Measurements from ENCODE around the gene GPC1. TPM values are rescaled to one million over a fixed set of nuclear protein-coding genes. Genes with fewer than 3 reads are reported as not detected.

GPC1 gene
- polyA plus RNA-seq, 1 donor, result 16.3 TPM

- Histone ChIP-seq H3K36me3 (ENCODE audit: control insufficient read depth, insufficient read depth, low read length) (no peaks in the 10 kb centered on the region), H3K4me3 (ENCODE audit: low read length) (no peak overlapping the region), H3K27ac (ENCODE audit: low read length) (no peak overlapping the region), H3K27me3 (ENCODE audit: control insufficient read depth, insufficient read depth, low read length) (no peaks in the 10 kb centered on the region), H3K4me1 (ENCODE audit: control insufficient read depth, insufficient read depth, low read length) (no peaks in the 10 kb centered on the region), H3K9me3 (ENCODE audit: control insufficient read depth, low read depth, low read length) (no peaks in the 10 kb centered on the region)
- DNase-seq, result no peak
- WGBS (ENCODE audit: insufficient coverage, low lambda C conversion rate), result no CpG with 5 or more reads among the region's 18 CpGs
Measured at GRCh38 chr2:240404174-240404852, 31.1 kb upstream of the GPC1 start.

- no peak overlapping the region for H3K4me3 ChIP-seq (ENCODE audit: low read length)
- no peak for DNase-seq
- 90% methylated on average over 2 of the region's 15 CpGs for WGBS (ENCODE audit: insufficient coverage, low lambda C conversion rate)
Measured at GRCh38 chr2:240405133-240405532, 30.3 kb upstream of the GPC1 start.

GRCh38 chr2:240405684-240406313 lies 29.7 kb upstream of the GPC1 start:
- no peaks in the 10 kb centered on the region for H3K27me3 ChIP-seq (ENCODE audit: control insufficient read depth, insufficient read depth, low read length)
- no peak overlapping the region for H3K4me3 ChIP-seq (ENCODE audit: low read length)
- DNase-seq, result no peak
- no peaks in the 10 kb centered on the region for H3K9me3 ChIP-seq (ENCODE audit: control insufficient read depth, low read depth, low read length)
- no peaks in the 10 kb centered on the region for H3K4me1 ChIP-seq (ENCODE audit: control insufficient read depth, insufficient read depth, low read length)
- H3K36me3 ChIP-seq (ENCODE audit: control insufficient read depth, insufficient read depth, low read length), result no peaks in the 10 kb centered on the region
- WGBS (ENCODE audit: insufficient coverage, low lambda C conversion rate), result no CpG with 5 or more reads among the region's 9 CpGs
- no peak overlapping the region for H3K27ac ChIP-seq (ENCODE audit: low read length)

More at GRCh38 chr2:240405133-240405532, 30.3 kb upstream of the GPC1 start:
- Histone ChIP-seq H3K27me3 (ENCODE audit: control insufficient read depth, insufficient read depth, low read length) (no peaks in the 10 kb centered on the region), H3K4me1 (ENCODE audit: control insufficient read depth, insufficient read depth, low read length) (no peaks in the 10 kb centered on the region), H3K36me3 (ENCODE audit: control insufficient read depth, insufficient read depth, low read length) (no peaks in the 10 kb centered on the region), H3K9me3 (ENCODE audit: control insufficient read depth, low read depth, low read length) (no peaks in the 10 kb centered on the region), H3K27ac (ENCODE audit: low read length) (no peak overlapping the region)

- Histone ChIP-seq H3K27me3 (ENCODE audit: control insufficient read depth, insufficient read depth, low read length) (no peaks in the 10 kb centered on the region), H3K36me3 (ENCODE audit: control insufficient read depth, insufficient read depth, low read length) (no peaks in the 10 kb centered on the region), H3K4me3 (ENCODE audit: low read length) (no peak overlapping the region), H3K27ac (ENCODE audit: low read length) (no peak overlapping the region), H3K4me1 (ENCODE audit: control insufficient read depth, insufficient read depth, low read length) (no peaks in the 10 kb centered on the region), H3K9me3 (ENCODE audit: control insufficient read depth, low read depth, low read length) (no peaks in the 10 kb centered on the region)
- 73% methylated on average over 3 of the region's 9 CpGs for WGBS (ENCODE audit: insufficient coverage, low lambda C conversion rate)
- no peak for DNase-seq
Measured at GRCh38 chr2:240407090-240407489, 28.4 kb upstream of the GPC1 start.

GRCh38 chr2:240410004-240410403 lies 25.5 kb upstream of the GPC1 start:
- no peak for DNase-seq
- H3K4me1 ChIP-seq (ENCODE audit: control insufficient read depth, insufficient read depth, low read length), result no peaks in the 10 kb centered on the region
- H3K9me3 ChIP-seq (ENCODE audit: control insufficient read depth, low read depth, low read length), result no peaks in the 10 kb centered on the region
- H3K27me3 ChIP-seq (ENCODE audit: control insufficient read depth, insufficient read depth, low read length), result no peaks in the 10 kb centered on the region
- 69% methylated on average over 5 of the region's 8 CpGs for WGBS (ENCODE audit: insufficient coverage, low lambda C conversion rate)
- no peaks in the 10 kb centered on the region for H3K36me3 ChIP-seq (ENCODE audit: control insufficient read depth, insufficient read depth, low read length)
- H3K27ac ChIP-seq (ENCODE audit: low read length), result no peak overlapping the region
- H3K4me3 ChIP-seq (ENCODE audit: low read length), result no peak overlapping the region

- no peak for DNase-seq
- WGBS (ENCODE audit: insufficient coverage, low lambda C conversion rate), result no CpG with 5 or more reads among the region's 21 CpGs
- no peaks in the 10 kb centered on the region for H3K36me3 ChIP-seq (ENCODE audit: control insufficient read depth, insufficient read depth, low read length)
- H3K9me3 ChIP-seq (ENCODE audit: control insufficient read depth, low read depth, low read length), result no peaks in the 10 kb centered on the region
- H3K27me3 ChIP-seq (ENCODE audit: control insufficient read depth, insufficient read depth, low read length), result no peaks in the 10 kb centered on the region
- no peaks in the 10 kb centered on the region for H3K4me1 ChIP-seq (ENCODE audit: control insufficient read depth, insufficient read depth, low read length)
- no peak overlapping the region for H3K27ac ChIP-seq (ENCODE audit: low read length)
- H3K4me3 ChIP-seq (ENCODE audit: low read length), result no peak overlapping the region
Measured at GRCh38 chr2:240410808-240411207, 24.7 kb upstream of the GPC1 start.

GRCh38 chr2:240411261-240412160 lies 24.0 kb upstream of the GPC1 start:
- no peaks in the 10 kb centered on the region for H3K27me3 ChIP-seq (ENCODE audit: control insufficient read depth, insufficient read depth, low read length)
- no CpG with 5 or more reads among the region's 28 CpGs for WGBS (ENCODE audit: insufficient coverage, low lambda C conversion rate)
- no peaks in the 10 kb centered on the region for H3K36me3 ChIP-seq (ENCODE audit: control insufficient read depth, insufficient read depth, low read length)
- no peak overlapping the region for H3K4me3 ChIP-seq (ENCODE audit: low read length)
- no peaks in the 10 kb centered on the region for H3K4me1 ChIP-seq (ENCODE audit: control insufficient read depth, insufficient read depth, low read length)
- DNase-seq, result no peak
- no peaks in the 10 kb centered on the region for H3K9me3 ChIP-seq (ENCODE audit: control insufficient read depth, low read depth, low read length)
- H3K27ac ChIP-seq (ENCODE audit: low read length), result no peak overlapping the region

GRCh38 chr2:240412211-240412861 lies 23.1 kb upstream of the GPC1 start:
- DNase-seq, result no peak
- no peaks in the 10 kb centered on the region for H3K27me3 ChIP-seq (ENCODE audit: control insufficient read depth, insufficient read depth, low read length)
- H3K36me3 ChIP-seq (ENCODE audit: control insufficient read depth, insufficient read depth, low read length), result no peaks in the 10 kb centered on the region
- no peaks in the 10 kb centered on the region for H3K9me3 ChIP-seq (ENCODE audit: control insufficient read depth, low read depth, low read length)
- no CpG with 5 or more reads among the region's 15 CpGs for WGBS (ENCODE audit: insufficient coverage, low lambda C conversion rate)
- no peaks in the 10 kb centered on the region for H3K4me1 ChIP-seq (ENCODE audit: control insufficient read depth, insufficient read depth, low read length)
- no peak overlapping the region for H3K27ac ChIP-seq (ENCODE audit: low read length)
- H3K4me3 ChIP-seq (ENCODE audit: low read length), result no peak overlapping the region

- Histone ChIP-seq H3K4me1 (ENCODE audit: control insufficient read depth, insufficient read depth, low read length) (no peaks in the 10 kb centered on the region), H3K36me3 (ENCODE audit: control insufficient read depth, insufficient read depth, low read length) (no peaks in the 10 kb centered on the region), H3K4me3 (ENCODE audit: low read length) (no peak overlapping the region), H3K27me3 (ENCODE audit: control insufficient read depth, insufficient read depth, low read length) (no peaks in the 10 kb centered on the region), H3K27ac (ENCODE audit: low read length) (no peak overlapping the region), H3K9me3 (ENCODE audit: control insufficient read depth, low read depth, low read length) (no peaks in the 10 kb centered on the region)
- DNase-seq, result no peak
- no CpG with 5 or more reads among the region's 26 CpGs for WGBS (ENCODE audit: insufficient coverage, low lambda C conversion rate)
Measured at GRCh38 chr2:240412975-240413812, 22.3 kb upstream of the GPC1 start.

Measured in large intestine (tissue), 3 donors.